Mesendoderm (in vitro differentiated cells): ENCODE data around the gene CC2D1A.
A peak's percentile ranks its signal among the peaks of the same experiment; 100 is the strongest.

Source experiments
- DNase-seq: peaks from one replicate; pipeline ENCODE4 v3.0.0; 2013
- H2AK5ac ChIP-seq: 2 replicates; pipeline ENCODE4 v1.6.1; 2013; ENCODE audit warnings: low read length, inconsistent platforms
- H2BK120ac ChIP-seq: 2 replicates; pipeline ENCODE4 v1.6.1; 2013; ENCODE audit warnings: low read depth, mild to moderate bottlenecking, low read length, moderate library complexity, mixed read lengths
- H2BK15ac ChIP-seq: replicated peaks from 2 replicates; pipeline ENCODE4 v1.6.1; 2013; ENCODE audit warnings: low read depth, mild to moderate bottlenecking, moderate library complexity
- H2BK5ac ChIP-seq: 2 replicates; pipeline ENCODE4 v1.6.1; 2013; ENCODE audit warnings: low read length, inconsistent platforms
- H3K18ac ChIP-seq: 2 replicates; pipeline ENCODE4 v1.6.1; 2013; ENCODE audit warnings: mild to moderate bottlenecking, low read length, mixed read lengths
- H3K23ac ChIP-seq: one replicate; pipeline ENCODE4 v1.6.1; 2013; ENCODE audit warnings: low read length
- H3K27ac ChIP-seq: 2 replicates; pipeline ENCODE4 v1.5.1; 2013; ENCODE audit warnings: low read depth, mild to moderate bottlenecking, inconsistent platforms, low read length, moderate library complexity
- H3K27me3 ChIP-seq: 2 replicates; pipeline ENCODE4 v1.6.1; 2013; ENCODE audit warnings: low read length, control low read depth, mild to moderate bottlenecking, inconsistent platforms; ENCODE audit not compliant: insufficient read depth, poor library complexity
- H3K36me3 ChIP-seq: 2 replicates; pipeline ENCODE4 v1.6.1; 2013; ENCODE audit warnings: low read length, inconsistent platforms; ENCODE audit not compliant: control insufficient read depth, insufficient read depth
- H3K4ac ChIP-seq: one replicate; pipeline ENCODE4 v1.6.1; 2013; ENCODE audit warnings: low read depth, mild to moderate bottlenecking, low read length, moderate library complexity
- H3K4me1 ChIP-seq: 2 replicates; pipeline ENCODE4 v1.6.1; 2013; ENCODE audit warnings: low read depth, low read length, inconsistent platforms; ENCODE audit not compliant: control insufficient read depth
- H3K4me2 ChIP-seq: 2 replicates; pipeline ENCODE4 v1.6.1; 2013; ENCODE audit warnings: low read length
- H3K4me3 ChIP-seq: 2 replicates; pipeline ENCODE4 v1.5.1; 2013; ENCODE audit warnings: mild to moderate bottlenecking, low read length
- H3K56ac ChIP-seq: one replicate; pipeline ENCODE4 v1.6.1; 2013; ENCODE audit warnings: low read length
- H3K79me1 ChIP-seq: 2 replicates; pipeline ENCODE4 v1.6.1; 2013; ENCODE audit warnings: low read length, inconsistent platforms
- H3K79me2 ChIP-seq: 2 replicates; pipeline ENCODE4 v1.6.1; 2013; ENCODE audit warnings: mild to moderate bottlenecking, low read length; ENCODE audit not compliant: control insufficient read depth, insufficient read depth
- H3K9ac ChIP-seq: 2 replicates; pipeline ENCODE4 v1.6.1; 2013; ENCODE audit warnings: low read length, inconsistent platforms
- H4K5ac ChIP-seq: one replicate; pipeline ENCODE4 v1.6.1; 2013; ENCODE audit warnings: low read length
- H4K8ac ChIP-seq: one replicate; pipeline ENCODE4 v1.6.1; 2013; ENCODE audit warnings: low read depth, mild to moderate bottlenecking, control low read depth, low read length, moderate library complexity
- WGBS: extraction: QIAGEN DNeasy Blood & Tissue Kit; methylation state at CpG from one replicate; pipeline ENCODE4 v1.1.7; 2013; ENCODE audit warnings: low lambda C conversion rate, missing lambda C conversion rate; ENCODE audit not compliant: insufficient coverage; ENCODE audit errors: extremely low coverage; 5-methylcytosine and 5-hydroxymethylcytosine counted together

Gene CC2D1A

GRCh38 chr19:13873834-13874515 lies 32.0 kb upstream of the CC2D1A start:
- no peak overlapping the region for H3K23ac ChIP-seq
- peak overlapping the region; percentile 33 for H3K27ac ChIP-seq
- peak overlapping the region; percentile 78 for H3K56ac ChIP-seq
- peak overlapping the region; percentile 51 for H3K18ac ChIP-seq
- H3K4me3 ChIP-seq, result no peak overlapping the region
- no peak overlapping the region for H3K9ac ChIP-seq
- H3K36me3 ChIP-seq, result no peaks in the 10 kb centered on the region
- no CpG with 5 or more reads among the region's 35 CpGs for WGBS
- H2BK15ac ChIP-seq, result no peak overlapping the region
- no peak overlapping the region for H4K8ac ChIP-seq
- H3K79me2 ChIP-seq, result no peaks in the 10 kb centered on the region
- H2BK5ac ChIP-seq, result no peak overlapping the region
- H2BK120ac ChIP-seq, result no peak overlapping the region
- no peak overlapping the region for H4K5ac ChIP-seq
- peak; percentile 86 for DNase-seq
- no peak overlapping the region for H3K4ac ChIP-seq
- H2AK5ac ChIP-seq, result no peak overlapping the region
- H3K4me2 ChIP-seq, result no peak overlapping the region
- no peaks in the 10 kb centered on the region for H3K27me3 ChIP-seq
- H3K79me1 ChIP-seq, result no peaks in the 10 kb centered on the region
- H3K4me1 ChIP-seq, result peaks cover 2% of the 10 kb centered on the region

- H3K79me2 ChIP-seq, result no peaks in the 10 kb centered on the region
- no peak overlapping the region for H2BK15ac ChIP-seq
- H3K4me2 ChIP-seq, result no peak overlapping the region
- H4K8ac ChIP-seq, result no peak overlapping the region
- H4K5ac ChIP-seq, result no peak overlapping the region
- H3K36me3 ChIP-seq, result no peaks in the 10 kb centered on the region
- H2BK5ac ChIP-seq, result no peak overlapping the region
- H3K27ac ChIP-seq, result no peak overlapping the region
- H3K23ac ChIP-seq, result no peak overlapping the region
- H3K18ac ChIP-seq, result no peak overlapping the region
- H2AK5ac ChIP-seq, result no peak overlapping the region
- no peaks in the 10 kb centered on the region for H3K27me3 ChIP-seq
- no CpG with 5 or more reads among the region's 5 CpGs for WGBS
- H3K4me3 ChIP-seq, result no peak overlapping the region
- H3K4ac ChIP-seq, result no peak overlapping the region
- H3K79me1 ChIP-seq, result no peaks in the 10 kb centered on the region
- H3K9ac ChIP-seq, result no peak overlapping the region
- H3K56ac ChIP-seq, result peak overlapping the region; percentile 10
- no peak overlapping the region for H2BK120ac ChIP-seq
- DNase-seq, result no peak
- peaks cover 6% of the 10 kb centered on the region for H3K4me1 ChIP-seq
These were observed 30.2 kb upstream of the CC2D1A start for GRCh38 chr19:13875824-13876223.

GRCh38 chr19:13876834-13877233 lies 29.2 kb upstream of the CC2D1A start, which contains the start of gene NANOS3:
NANOS3 (plus strand) TSS chr19:13877134; CDS start chr19:13877249, 115 bp downstream.
- Histone ChIP-seq H3K23ac (no peak within 1 kb of the TSS), H3K36me3 (no peaks in the 10 kb centered on the region), H4K5ac (no peak within 1 kb of the TSS), H3K4ac (no peak within 1 kb of the TSS), H3K27me3 (no peaks in the 10 kb centered on the region), H3K27ac (no peak within 1 kb of the TSS), H3K4me1 (peaks cover 9% of the 10 kb centered on the region), H4K8ac (no peak within 1 kb of the TSS), H3K18ac (no peak within 1 kb of the TSS), H2BK120ac (no peak within 1 kb of the TSS), H2AK5ac (no peak within 1 kb of the TSS), H3K9ac (no peak within 1 kb of the TSS), H2BK5ac (no peak within 1 kb of the TSS), H3K79me2 (no peaks in the 10 kb centered on the region), H3K4me3 (no peak within 1 kb of the TSS), H3K79me1 (no peaks in the 10 kb centered on the region), H2BK15ac (no peak within 1 kb of the TSS), H3K56ac (peak within 1 kb of the TSS; percentile 64), H3K4me2 (no peak within 1 kb of the TSS)
- WGBS, result no CpG with 5 or more reads among the region's 5 CpGs
- no peak for DNase-seq

GRCh38 chr19:13877303-13877702 lies 28.7 kb upstream of the CC2D1A start:
- Histone ChIP-seq H3K4me1 (peaks cover 9% of the 10 kb centered on the region), H2BK5ac (no peak overlapping the region), H4K8ac (no peak overlapping the region), H3K4me3 (no peak overlapping the region), H3K23ac (no peak overlapping the region), H3K18ac (no peak overlapping the region), H3K27me3 (no peaks in the 10 kb centered on the region), H3K79me2 (no peaks in the 10 kb centered on the region), H3K56ac (peak overlapping the region; percentile 64), H3K27ac (no peak overlapping the region), H4K5ac (no peak overlapping the region), H3K79me1 (no peaks in the 10 kb centered on the region), H3K9ac (no peak overlapping the region), H3K4ac (no peak overlapping the region), H2BK120ac (no peak overlapping the region), H3K4me2 (no peak overlapping the region), H2BK15ac (no peak overlapping the region), H2AK5ac (no peak overlapping the region), H3K36me3 (no peaks in the 10 kb centered on the region)
- no CpG with 5 or more reads among the region's 27 CpGs for WGBS
- DNase-seq, result no peak

GRCh38 chr19:13880059-13881043 lies 25.6 kb upstream of the CC2D1A start:
- peak overlapping the region; percentile 42 for H3K9ac ChIP-seq
- WGBS, result no CpG with 5 or more reads among the region's 34 CpGs
- no peaks in the 10 kb centered on the region for H3K36me3 ChIP-seq
- no peak overlapping the region for H4K8ac ChIP-seq
- no peaks in the 10 kb centered on the region for H3K27me3 ChIP-seq
- H3K27ac ChIP-seq, result peak overlapping the region; percentile 54
- H2AK5ac ChIP-seq, result peak overlapping the region; percentile 12
- H3K4ac ChIP-seq, result peak overlapping the region; percentile 50
- H2BK5ac ChIP-seq, result peak overlapping the region; percentile 12
- DNase-seq, result peak; percentile 96
- peak overlapping the region; percentile 39 for H2BK15ac ChIP-seq
- peak overlapping the region; percentile 16 for H3K4me2 ChIP-seq
- H3K23ac ChIP-seq, result no peak overlapping the region
- H3K4me1 ChIP-seq, result peaks cover 6% of the 10 kb centered on the region
- H3K79me1 ChIP-seq, result no peaks in the 10 kb centered on the region
- peak overlapping the region; percentile 89 for H3K18ac ChIP-seq
- peak overlapping the region; percentile 82 for H3K56ac ChIP-seq
- no peak overlapping the region for H3K4me3 ChIP-seq
- peak overlapping the region; percentile 52 for H2BK120ac ChIP-seq
- no peak overlapping the region for H4K5ac ChIP-seq
- no peaks in the 10 kb centered on the region for H3K79me2 ChIP-seq
